Renal cortex interstitium (tissue), 11 donors: ENCODE measurements around the gene PRRC2A. TPM values are rescaled to one million over a fixed set of nuclear protein-coding genes. Genes with fewer than 3 reads are reported as not detected.

Source experiments
- DNase-seq, 11 donors: peaks; one replicate each; pipeline ENCODE4 v3.0.0-alpha.2; 2013; ENCODE audit warnings: low read depth in 9 of 11, low spot score in 4 of 11; ENCODE audit errors: extremely low read depth in 1 of 11
- polyA plus RNA-seq, 3 donors: library from polyadenylated mRNA; unstranded; fragments of 120-200 nt; gene quantifications; one replicate each; pipeline ENCODE4 v1.2.1, GENCODE V29; 2013; ENCODE audit not compliant: insufficient read length in 3 of 3

PRRC2A gene
- polyA plus RNA-seq, 3 donors = 161 to 211 (median 207) TPM

- DNase-seq = no peak
These were observed 4.8 kb upstream of the PRRC2A start for GRCh38 chr6:31615748-31616147.

- no peak for DNase-seq
These were observed 3.5 kb upstream of the PRRC2A start for GRCh38 chr6:31617010-31617409.

- DNase-seq = peak; percentile 96 to 99 (median 98)
These were observed 520 bp upstream of the PRRC2A start for GRCh38 chr6:31619805-31620585.

- DNase-seq = no peak
These were observed 915 bp downstream of the PRRC2A start for GRCh38 chr6:31621320-31621939.

GRCh38 chr6:31621991-31622390, 1.5 kb downstream of the PRRC2A start:
- no peak for DNase-seq

- DNase-seq = no peak
These were observed 2.2 kb downstream of the PRRC2A start for GRCh38 chr6:31622684-31623091.

- DNase-seq = no peak
These were observed 3.6 kb downstream of the PRRC2A start for GRCh38 chr6:31624070-31624469.

GRCh38 chr6:31626952-31627351, 6.4 kb downstream of the PRRC2A start:
- DNase-seq = no peak

GRCh38 chr6:31627690-31628287, 7.3 kb downstream of the PRRC2A start:
- DNase-seq = no peak

GRCh38 chr6:31629014-31629413, 8.5 kb downstream of the PRRC2A start:
- DNase-seq = no peak

GRCh38 chr6:31630177-31630934, 9.8 kb downstream of the PRRC2A start:
- DNase-seq = no peak

GRCh38 chr6:31631209-31631608, 10.7 kb downstream of the PRRC2A start:
- DNase-seq = no peak

- no peak for DNase-seq
These were observed 11.3 kb downstream of the PRRC2A start for GRCh38 chr6:31631681-31632278.

- DNase-seq = no peak
These were observed 11.9 kb downstream of the PRRC2A start for GRCh38 chr6:31632279-31632946.

GRCh38 chr6:31633447-31633846, 12.9 kb downstream of the PRRC2A start:
- no peak for DNase-seq

- DNase-seq = no peak
These were observed 13.6 kb downstream of the PRRC2A start for GRCh38 chr6:31634131-31634530.

GRCh38 chr6:31634969-31635575, 14.6 kb downstream of the PRRC2A start:
- DNase-seq = no peak
